GM21381 (cell line): ENCODE results near the gene ZNF277.

Experiments
- ATAC-seq: cut with Tn5 transposase; IDR thresholded peaks from one replicate; pipeline ENCODE4 v1.9.1; 2021; ENCODE audit warnings: mild to moderate bottlenecking, moderate library complexity; ENCODE audit not compliant: unreplicated experiment

The ZNF277 gene

GRCh38 chr7:112338786-112339185, 132.3 kb downstream of the ZNF277 start:
- ATAC-seq, result no peak

GRCh38 chr7:112341464-112341863, 135.0 kb downstream of the ZNF277 start:
- no peak for ATAC-seq

- ATAC-seq, result no peak
Measured at GRCh38 chr7:112346381-112347060, 140.0 kb downstream of the ZNF277 start.

GRCh38 chr7:112347088-112347487, 140.6 kb downstream of the ZNF277 start:
- ATAC-seq, result no peak

- ATAC-seq, result no peak
Measured at GRCh38 chr7:112350585-112350984, 144.1 kb downstream of the ZNF277 start.

- no peak for ATAC-seq
Measured at GRCh38 chr7:112356596-112356995, 150.1 kb downstream of the ZNF277 start.

GRCh38 chr7:112357136-112357535, 150.6 kb downstream of the ZNF277 start:
- no peak for ATAC-seq

GRCh38 chr7:112358513-112358912, 152.0 kb downstream of the ZNF277 start:
- ATAC-seq, result no peak

GRCh38 chr7:112359086-112359485, 152.6 kb downstream of the ZNF277 start:
- ATAC-seq, result no peak

- ATAC-seq, result no peak
Measured at GRCh38 chr7:112360681-112361080, 154.2 kb downstream of the ZNF277 start.

- ATAC-seq, result no peak
Measured at GRCh38 chr7:112361154-112361553, 154.7 kb downstream of the ZNF277 start.

GRCh38 chr7:112362053-112362650, 155.7 kb downstream of the ZNF277 start:
- no peak for ATAC-seq

- ATAC-seq, result no peak
Measured at GRCh38 chr7:112362731-112363131, 156.2 kb downstream of the ZNF277 start.

- ATAC-seq, result no peak
Measured at GRCh38 chr7:112364388-112364787, 157.9 kb downstream of the ZNF277 start.

GRCh38 chr7:112365551-112365950, 159.1 kb downstream of the ZNF277 start:
- no peak for ATAC-seq

GRCh38 chr7:112366886-112367285, 160.4 kb downstream of the ZNF277 start:
- no peak for ATAC-seq

GRCh38 chr7:112370436-112370835, 163.9 kb downstream of the ZNF277 start:
- no peak for ATAC-seq

GRCh38 chr7:112371701-112372100, 165.2 kb downstream of the ZNF277 start:
- no peak for ATAC-seq

- ATAC-seq, result no peak
Measured at GRCh38 chr7:112372101-112372500, 165.6 kb downstream of the ZNF277 start.

- no peak for ATAC-seq
Measured at GRCh38 chr7:112377593-112377992, 171.1 kb downstream of the ZNF277 start.

- no peak for ATAC-seq
Measured at GRCh38 chr7:112381311-112382091, 175.0 kb downstream of the ZNF277 start.
